Measurements from ENCODE around the gene AADACL3. TPM values are rescaled to one million over a fixed set of nuclear protein-coding genes. Genes with fewer than 3 reads are reported as not detected.

Gene AADACL3
- total and polyA plus RNA-seq, 12 donors, result not detected

GRCh38 chr1:12776801-12777557, 61.1 kb downstream of the AADACL3 start:
- DNase-seq, result no peak
- peaks cover 6% of the 10 kb centered on the region for H3K27me3 ChIP-seq
- no peak overlapping the region for H3K27ac ChIP-seq
- H3K4me3 ChIP-seq, result no peak overlapping the region
- no peaks in the 10 kb centered on the region for H3K4me1 ChIP-seq (replicated peaks in 1 of 2)
- 81 to 85% (median 83%) methylated on average over 12 to 15 of the region's 15 CpGs for WGBS, 4 donors
- H3K9me3 ChIP-seq (replicated peaks in 1 of 3), result no peaks in the 10 kb centered on the region
- intact Hi-C loops (cut with DNase I), result no loop called here
- H3K36me3 ChIP-seq (replicated peaks in 1 of 2), result no peaks in the 10 kb centered on the region
- TF ChIP-seq POLR2A (IDR thresholded peaks at IDR 0.05), result no peak
- TF ChIP-seq, protein P1, sequence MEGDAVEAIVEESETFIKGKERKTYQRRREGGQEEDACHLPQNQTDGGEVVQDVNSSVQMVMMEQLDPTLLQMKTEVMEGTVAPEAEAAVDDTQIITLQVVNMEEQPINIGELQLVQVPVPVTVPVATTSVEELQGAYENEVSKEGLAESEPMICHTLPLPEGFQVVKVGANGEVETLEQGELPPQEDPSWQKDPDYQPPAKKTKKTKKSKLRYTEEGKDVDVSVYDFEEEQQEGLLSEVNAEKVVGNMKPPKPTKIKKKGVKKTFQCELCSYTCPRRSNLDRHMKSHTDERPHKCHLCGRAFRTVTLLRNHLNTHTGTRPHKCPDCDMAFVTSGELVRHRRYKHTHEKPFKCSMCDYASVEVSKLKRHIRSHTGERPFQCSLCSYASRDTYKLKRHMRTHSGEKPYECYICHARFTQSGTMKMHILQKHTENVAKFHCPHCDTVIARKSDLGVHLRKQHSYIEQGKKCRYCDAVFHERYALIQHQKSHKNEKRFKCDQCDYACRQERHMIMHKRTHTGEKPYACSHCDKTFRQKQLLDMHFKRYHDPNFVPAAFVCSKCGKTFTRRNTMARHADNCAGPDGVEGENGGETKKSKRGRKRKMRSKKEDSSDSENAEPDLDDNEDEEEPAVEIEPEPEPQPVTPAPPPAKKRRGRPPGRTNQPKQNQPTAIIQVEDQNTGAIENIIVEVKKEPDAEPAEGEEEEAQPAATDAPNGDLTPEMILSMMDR (IDR thresholded peaks at IDR 0.05), result no peak

Small RNA genes lying within 50 kb of the gene (small RNA-seq; reads per million reads assigned to genes)
- gene AC244670.1, result 0 reads per million in 2 donors

Other genes with a start within 250 kb of the AADACL3 start
- gene DHRS3, start 97.9 kb upstream of the AADACL3 start, total RNA-seq, result 10 to 100 TPM in 8 of 9 donors, 1 to 10 TPM in 1; 9.6 to 72.4 (median 41.3) TPM
- gene DHRS3, start 97.9 kb upstream of the AADACL3 start, polyA plus RNA-seq, result 10 to 100 TPM in 2 of 3 donors, 1 to 10 TPM in 1; 7.7 to 44.2 (median 44.2) TPM
- gene AADACL4, start 72.0 kb upstream of the AADACL3 start, total RNA-seq, result under 1 TPM in 1 of 9 donors, not detected in 8; 0.06 TPM
- under 1 TPM in 2 of 3 donors, not detected in 1; 0.10 to 0.16 TPM for gene AADACL4, start 72.0 kb upstream of the AADACL3 start, polyA plus RNA-seq
- gene CFAP107, start 30.1 kb downstream of the AADACL3 start, total RNA-seq, result not detected
- gene CFAP107, start 30.1 kb downstream of the AADACL3 start, polyA plus RNA-seq, result not detected
- not detected for gene PRAMEF12, start 57.6 kb downstream of the AADACL3 start, total RNA-seq
- not detected for gene PRAMEF12, start 57.6 kb downstream of the AADACL3 start, polyA plus RNA-seq
- not detected for gene PRAMEF1, start 75.3 kb downstream of the AADACL3 start, total RNA-seq
- not detected for gene PRAMEF1, start 75.3 kb downstream of the AADACL3 start, polyA plus RNA-seq
- not detected for gene PRAMEF11, start 115.3 kb downstream of the AADACL3 start, total RNA-seq
- not detected for gene PRAMEF11, start 115.3 kb downstream of the AADACL3 start, polyA plus RNA-seq
- not detected for gene HNRNPCL1, start 132.6 kb downstream of the AADACL3 start, total RNA-seq
- not detected for gene HNRNPCL1, start 132.6 kb downstream of the AADACL3 start, polyA plus RNA-seq
- gene PRAMEF2, start 141.0 kb downstream of the AADACL3 start, total RNA-seq, result not detected
- gene PRAMEF2, start 141.0 kb downstream of the AADACL3 start, polyA plus RNA-seq, result not detected
- gene PRAMEF4, start 170.1 kb downstream of the AADACL3 start, total RNA-seq, result not detected
- not detected for gene PRAMEF4, start 170.1 kb downstream of the AADACL3 start, polyA plus RNA-seq
- not detected for gene PRAMEF10, start 182.2 kb downstream of the AADACL3 start, total RNA-seq
- not detected for gene PRAMEF10, start 182.2 kb downstream of the AADACL3 start, polyA plus RNA-seq
- not detected for gene PRAMEF7, start 200.5 kb downstream of the AADACL3 start, total RNA-seq
- not detected for gene PRAMEF7, start 200.5 kb downstream of the AADACL3 start, polyA plus RNA-seq
- not detected for gene PRAMEF6, start 231.5 kb downstream of the AADACL3 start, total RNA-seq
- not detected for gene PRAMEF6, start 231.5 kb downstream of the AADACL3 start, polyA plus RNA-seq